ENCODE data around the gene MNAT1.

The MNAT1 gene

GRCh38 chr14:60800409-60800808 lies 65.8 kb downstream of the MNAT1 start:
- Histone ChIP-seq H3K18ac (ENCODE audit: low read length) (no peak overlapping the region), H3K9me3 (replicated peaks in 1 of 2; ENCODE audit: control insufficient read depth in 2 of 2, insufficient read depth in 1 of 2, low read depth in 1 of 2, low read length in 2 of 2) (no peaks in the 10 kb centered on the region), H3K4me2 (ENCODE audit: insufficient read depth, low read length, poor library complexity, severe bottlenecking) (no peak overlapping the region), H3K23ac (ENCODE audit: low read depth, low read length, poor library complexity) (no peak overlapping the region), H2AK5ac (ENCODE audit: low read depth, low read length) (no peak overlapping the region), H3K27me3 (ENCODE audit: control insufficient read depth in 3 of 3, insufficient read depth in 3 of 3, low read depth in 1 of 3, low read length in 3 of 3) (no peaks in the 10 kb centered on the region), H2BK15ac (ENCODE audit: low read length) (no peak overlapping the region), H2BK5ac (ENCODE audit: low read length) (no peak overlapping the region), H3K9ac (ENCODE audit: low read depth, low read length, poor library complexity) (no peak overlapping the region), H2AFZ (ENCODE audit: low read length) (no peak overlapping the region), H3K4me1 (ENCODE audit: control insufficient read depth in 2 of 2, insufficient read depth in 1 of 2, low read depth in 1 of 2, low read length in 2 of 2) (no peaks in the 10 kb centered on the region), H3K36me3 (replicated peaks in 1 of 2; ENCODE audit: control insufficient read depth in 2 of 2, insufficient read depth in 2 of 2, low read length in 2 of 2) (peaks cover 0 to 43% of the 10 kb centered on the region in 2 donors), H4K8ac (ENCODE audit: low read depth, low read length) (no peak overlapping the region), H2BK12ac (ENCODE audit: low read length) (no peak overlapping the region), H2BK120ac (ENCODE audit: low read depth, low read length) (no peak overlapping the region), H3K79me1 (ENCODE audit: low read depth, low read length) (no peaks in the 10 kb centered on the region), H3K14ac (ENCODE audit: low read length) (no peak overlapping the region), H3K27ac (replicated peaks; ENCODE audit: low read length) (no peak overlapping the region), H3K4me3 (ENCODE audit: low read length in 2 of 2) (no peak overlapping the region), H3K4ac (ENCODE audit: low read length) (no peak overlapping the region), H4K91ac (ENCODE audit: low read depth, low read length, poor library complexity) (no peak overlapping the region)
- no peak for DNase-seq (ENCODE audit: low spot score)
- WGBS, 2 donors (ENCODE audit: extremely low coverage in 2 of 2, insufficient read length in 2 of 2, insufficient replicate concordance in 1 of 2): no CpG with 5 or more reads among the region's 2 CpGs

- H3K4me3 ChIP-seq (ENCODE audit: low read length in 2 of 2): no peak overlapping the region
- H2BK120ac ChIP-seq (ENCODE audit: low read depth, low read length): no peak overlapping the region
- no peak overlapping the region for H2AFZ ChIP-seq (ENCODE audit: low read length)
- no peak for DNase-seq (ENCODE audit: low spot score)
- no peak overlapping the region for H3K18ac ChIP-seq (ENCODE audit: low read length)
- H3K36me3 ChIP-seq (replicated peaks in 1 of 2; ENCODE audit: control insufficient read depth in 2 of 2, insufficient read depth in 2 of 2, low read length in 2 of 2): peaks cover 0 to 28% of the 10 kb centered on the region in 2 donors
- H3K4me1 ChIP-seq (ENCODE audit: control insufficient read depth in 2 of 2, insufficient read depth in 1 of 2, low read depth in 1 of 2, low read length in 2 of 2): no peaks in the 10 kb centered on the region
- H3K4ac ChIP-seq (ENCODE audit: low read length): no peak overlapping the region
- H2BK5ac ChIP-seq (ENCODE audit: low read length): no peak overlapping the region
- H3K9ac ChIP-seq (ENCODE audit: low read depth, low read length, poor library complexity): no peak overlapping the region
- no peak overlapping the region for H2BK15ac ChIP-seq (ENCODE audit: low read length)
- no peak overlapping the region for H4K91ac ChIP-seq (ENCODE audit: low read depth, low read length, poor library complexity)
- H3K14ac ChIP-seq (ENCODE audit: low read length): no peak overlapping the region
- H2BK12ac ChIP-seq (ENCODE audit: low read length): no peak overlapping the region
- H3K23ac ChIP-seq (ENCODE audit: low read depth, low read length, poor library complexity): no peak overlapping the region
- H2AK5ac ChIP-seq (ENCODE audit: low read depth, low read length): no peak overlapping the region
- no peaks in the 10 kb centered on the region for H3K27me3 ChIP-seq (ENCODE audit: control insufficient read depth in 3 of 3, insufficient read depth in 3 of 3, low read depth in 1 of 3, low read length in 3 of 3)
- no peak overlapping the region for H3K27ac ChIP-seq (replicated peaks; ENCODE audit: low read length)
- H3K4me2 ChIP-seq (ENCODE audit: insufficient read depth, low read length, poor library complexity, severe bottlenecking): no peak overlapping the region
- H3K9me3 ChIP-seq (replicated peaks in 1 of 2; ENCODE audit: control insufficient read depth in 2 of 2, insufficient read depth in 1 of 2, low read depth in 1 of 2, low read length in 2 of 2): no peaks in the 10 kb centered on the region
- WGBS, 2 donors (ENCODE audit: extremely low coverage in 2 of 2, insufficient read length in 2 of 2, insufficient replicate concordance in 1 of 2): no CpG with 5 or more reads among the region's 1 CpG
- H4K8ac ChIP-seq (ENCODE audit: low read depth, low read length): no peak overlapping the region
- H3K79me1 ChIP-seq (ENCODE audit: low read depth, low read length): no peaks in the 10 kb centered on the region
These were observed 69.3 kb downstream of the MNAT1 start for GRCh38 chr14:60803871-60804270.

GRCh38 chr14:60805841-60806430 lies 71.4 kb downstream of the MNAT1 start:
- DNase-seq (ENCODE audit: low spot score): no peak
- no peak overlapping the region for H3K23ac ChIP-seq (ENCODE audit: low read depth, low read length, poor library complexity)
- H3K27me3 ChIP-seq (ENCODE audit: control insufficient read depth in 3 of 3, insufficient read depth in 3 of 3, low read depth in 1 of 3, low read length in 3 of 3): no peaks in the 10 kb centered on the region
- H3K9me3 ChIP-seq (replicated peaks in 1 of 2; ENCODE audit: control insufficient read depth in 2 of 2, insufficient read depth in 1 of 2, low read depth in 1 of 2, low read length in 2 of 2): no peaks in the 10 kb centered on the region
- no peaks in the 10 kb centered on the region for H3K4me1 ChIP-seq (ENCODE audit: control insufficient read depth in 2 of 2, insufficient read depth in 1 of 2, low read depth in 1 of 2, low read length in 2 of 2)
- H2BK5ac ChIP-seq (ENCODE audit: low read length): no peak overlapping the region
- no peaks in the 10 kb centered on the region for H3K79me1 ChIP-seq (ENCODE audit: low read depth, low read length)
- no peak overlapping the region for H3K27ac ChIP-seq (replicated peaks; ENCODE audit: low read length)
- H2BK120ac ChIP-seq (ENCODE audit: low read depth, low read length): no peak overlapping the region
- no peak overlapping the region for H2BK15ac ChIP-seq (ENCODE audit: low read length)
- H3K18ac ChIP-seq (ENCODE audit: low read length): no peak overlapping the region
- H3K4me3 ChIP-seq (ENCODE audit: low read length in 2 of 2): no peak overlapping the region
- no peak overlapping the region for H3K9ac ChIP-seq (ENCODE audit: low read depth, low read length, poor library complexity)
- H4K91ac ChIP-seq (ENCODE audit: low read depth, low read length, poor library complexity): no peak overlapping the region
- no CpG with 5 or more reads among the region's 1 CpG for WGBS, 2 donors (ENCODE audit: extremely low coverage in 2 of 2, insufficient read length in 2 of 2, insufficient replicate concordance in 1 of 2)
- no peak overlapping the region for H3K14ac ChIP-seq (ENCODE audit: low read length)
- H4K8ac ChIP-seq (ENCODE audit: low read depth, low read length): no peak overlapping the region
- no peak overlapping the region for H2AFZ ChIP-seq (ENCODE audit: low read length)
- H2BK12ac ChIP-seq (ENCODE audit: low read length): no peak overlapping the region
- H3K4me2 ChIP-seq (ENCODE audit: insufficient read depth, low read length, poor library complexity, severe bottlenecking): no peak overlapping the region
- H3K36me3 ChIP-seq (replicated peaks in 1 of 2; ENCODE audit: control insufficient read depth in 2 of 2, insufficient read depth in 2 of 2, low read length in 2 of 2): peaks cover 0 to 22% of the 10 kb centered on the region in 2 donors
- H2AK5ac ChIP-seq (ENCODE audit: low read depth, low read length): no peak overlapping the region
- no peak overlapping the region for H3K4ac ChIP-seq (ENCODE audit: low read length)

GRCh38 chr14:60807247-60807646 lies 72.7 kb downstream of the MNAT1 start:
- Histone ChIP-seq H2AK5ac (ENCODE audit: low read depth, low read length) (no peak overlapping the region), H2BK15ac (ENCODE audit: low read length) (no peak overlapping the region), H3K4me1 (ENCODE audit: control insufficient read depth in 2 of 2, insufficient read depth in 1 of 2, low read depth in 1 of 2, low read length in 2 of 2) (no peaks in the 10 kb centered on the region), H2BK120ac (ENCODE audit: low read depth, low read length) (no peak overlapping the region), H3K4me3 (ENCODE audit: low read length in 2 of 2) (no peak overlapping the region), H3K9me3 (replicated peaks in 1 of 2; ENCODE audit: control insufficient read depth in 2 of 2, insufficient read depth in 1 of 2, low read depth in 1 of 2, low read length in 2 of 2) (no peaks in the 10 kb centered on the region), H3K27ac (replicated peaks; ENCODE audit: low read length) (no peak overlapping the region), H3K14ac (ENCODE audit: low read length) (no peak overlapping the region), H3K9ac (ENCODE audit: low read depth, low read length, poor library complexity) (no peak overlapping the region), H3K4me2 (ENCODE audit: insufficient read depth, low read length, poor library complexity, severe bottlenecking) (no peak overlapping the region), H3K4ac (ENCODE audit: low read length) (no peak overlapping the region), H3K79me1 (ENCODE audit: low read depth, low read length) (no peaks in the 10 kb centered on the region), H4K91ac (ENCODE audit: low read depth, low read length, poor library complexity) (no peak overlapping the region), H4K8ac (ENCODE audit: low read depth, low read length) (no peak overlapping the region), H3K36me3 (replicated peaks in 1 of 2; ENCODE audit: control insufficient read depth in 2 of 2, insufficient read depth in 2 of 2, low read length in 2 of 2) (peaks cover 0 to 34% of the 10 kb centered on the region in 2 donors), H3K23ac (ENCODE audit: low read depth, low read length, poor library complexity) (no peak overlapping the region), H2BK12ac (ENCODE audit: low read length) (no peak overlapping the region), H2AFZ (ENCODE audit: low read length) (no peak overlapping the region), H2BK5ac (ENCODE audit: low read length) (no peak overlapping the region), H3K18ac (ENCODE audit: low read length) (no peak overlapping the region), H3K27me3 (ENCODE audit: control insufficient read depth in 3 of 3, insufficient read depth in 3 of 3, low read depth in 1 of 3, low read length in 3 of 3) (no peaks in the 10 kb centered on the region)
- no CpG with 5 or more reads among the region's 2 CpGs for WGBS, 2 donors (ENCODE audit: extremely low coverage in 2 of 2, insufficient read length in 2 of 2, insufficient replicate concordance in 1 of 2)
- DNase-seq (ENCODE audit: low spot score): no peak
